KBM-7 (cell line): Measurements from ENCODE around the gene MARVELD2.

Experiments
- DNase-seq: peaks from one replicate; pipeline ENCODE4 v3.0.0-alpha.2; 2015
- in situ Hi-C: fragments of 300-500 bp; cut with MboI; formaldehyde crosslinking; loops from 2 replicates; pipeline ENCODE4 v1.14.3; 2020; ENCODE audit warnings: low sequenced_read_pairs, low pct_unique_long_range_greater_than_20kb, mixed read lengths

MARVELD2 gene

DNA sequence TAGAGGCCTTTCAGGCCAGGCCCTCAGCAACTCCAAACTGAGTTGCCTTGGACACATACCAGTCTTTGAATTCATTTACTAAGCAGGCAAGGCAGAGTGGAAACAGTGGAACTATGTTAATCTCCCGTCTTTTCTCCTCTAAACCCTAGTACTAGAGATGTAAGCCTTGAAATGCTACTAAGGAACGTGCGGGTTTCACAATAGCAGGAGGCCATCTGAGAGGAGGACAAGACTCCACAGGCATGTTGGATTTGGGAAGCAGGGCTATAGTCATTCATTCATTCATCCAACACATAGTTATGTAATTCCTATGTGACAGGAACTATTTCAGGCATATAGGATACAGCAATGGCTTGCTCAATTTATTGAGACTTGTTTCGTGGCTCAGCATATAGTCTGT lies 74.3 kb downstream of the MARVELD2 start:
- in situ Hi-C loops = no loop called here
- no peak for DNase-seq

DNA sequence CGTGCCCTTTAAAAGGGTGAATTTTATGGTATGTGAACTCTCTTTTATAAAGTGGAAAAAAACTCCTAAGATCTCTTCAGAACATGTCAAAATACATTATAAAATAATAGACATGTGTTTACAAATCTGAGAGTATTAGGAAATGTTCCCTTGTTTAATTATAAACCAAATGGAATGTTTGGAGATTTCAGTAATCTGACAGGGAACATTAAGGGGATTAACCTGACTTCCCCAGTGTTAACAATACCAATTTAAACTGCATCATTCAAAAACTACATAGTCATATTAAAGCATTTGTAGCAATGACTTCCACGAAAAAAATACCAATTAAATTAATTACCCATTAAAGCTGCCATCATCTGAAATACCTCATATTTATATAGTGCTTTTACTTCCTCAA lies 76.1 kb downstream of the MARVELD2 start:
- in situ Hi-C loops = no loop called here
- no peak for DNase-seq

- in situ Hi-C loops = no loop called here
- no peak for DNase-seq
Measured at GRCh38 chr5:69491838-69492390, 77.0 kb downstream of the MARVELD2 start.

- in situ Hi-C loops = no loop called here
- peak; percentile 79 for DNase-seq
Measured at GRCh38 chr5:69492391-69492922, 77.5 kb downstream of the MARVELD2 start, which contains the start of gene OCLN. TSS of gene OCLN (plus strand) at chr5:69492790. CDS start at chr5:69504245, 11,455 bp downstream.

DNA sequence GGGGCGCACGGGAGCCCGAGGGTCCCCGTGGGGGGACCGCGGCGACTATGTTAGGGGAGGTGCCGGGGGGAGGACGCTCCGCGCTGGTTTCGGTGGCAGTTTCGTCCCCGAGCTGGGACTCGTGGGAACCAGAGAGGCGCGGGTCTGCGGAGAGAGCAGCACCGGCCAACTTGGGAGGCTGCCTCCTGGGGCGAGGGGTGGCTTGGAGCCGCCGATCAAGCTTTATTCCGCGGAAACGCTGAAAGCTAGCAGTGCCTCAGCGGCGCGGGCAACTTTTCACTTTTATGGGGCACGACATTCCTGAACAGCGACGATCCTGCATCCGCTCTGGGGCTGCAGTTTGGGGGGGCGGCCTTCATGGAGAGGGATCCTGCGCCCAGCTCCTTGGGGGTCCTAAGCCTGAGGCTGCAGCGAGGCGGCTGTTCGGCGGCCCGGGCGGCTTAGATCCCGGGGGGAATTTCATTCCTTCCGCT lies 78.0 kb downstream of the MARVELD2 start:
- in situ Hi-C loops = no loop called here
- peak; percentile 65 for DNase-seq

GRCh38 chr5:69493396-69494133 lies 78.6 kb downstream of the MARVELD2 start:
- peak; percentile 62 for DNase-seq
- in situ Hi-C loops = no loop called here
